Parathyroid adenoma (tissue), 2 donors: ENCODE measurements around the gene PTPRJ.
"Not testable (repeated sequence)": the region's sequence is repeated elsewhere in the genome, so short reads cannot be mapped to it uniquely, and the experiment has no call there.

Source experiments
- H2AFZ ChIP-seq: fragments of 300-600 bp; sonication (generic); one replicate; pipeline ENCODE4 v1.7.0; 2017; ENCODE audit warnings: antibody characterized with exemption, mild to moderate bottlenecking
- H3K27ac ChIP-seq: fragments of 300-600 bp; sonication (generic); one replicate; pipeline ENCODE4 v1.7.0; 2017
- H3K27me3 ChIP-seq: fragments of 300-600 bp; sonication (generic); one replicate; pipeline ENCODE4 v1.7.0; 2017; ENCODE audit warnings: low read length; ENCODE audit not compliant: control insufficient read depth, insufficient read depth
- H3K36me3 ChIP-seq: fragments of 300-600 bp; sonication (generic); one replicate; pipeline ENCODE4 v1.7.0; 2017; ENCODE audit warnings: low read length; ENCODE audit not compliant: control insufficient read depth, insufficient read depth
- H3K4me1 ChIP-seq: fragments of 300-600 bp; sonication (generic); one replicate; pipeline ENCODE4 v1.7.0; 2017; ENCODE audit warnings: control low read depth
- H3K4me2 ChIP-seq: fragments of 300-600 bp; sonication (generic); one replicate; pipeline ENCODE4 v1.7.0; 2017; ENCODE audit warnings: low read length
- H3K4me3 ChIP-seq: fragments of 300-600 bp; sonication (generic); one replicate; pipeline ENCODE4 v1.7.0; 2017; ENCODE audit warnings: low read depth, low read length
- H3K79me2 ChIP-seq: fragments of 300-600 bp; sonication (generic); one replicate; pipeline ENCODE4 v1.7.0; 2017; ENCODE audit warnings: control low read depth
- H3K9ac ChIP-seq: fragments of 300-600 bp; sonication (generic); one replicate; pipeline ENCODE4 v1.7.0; 2017; ENCODE audit warnings: mild to moderate bottlenecking
- H3K9me3 ChIP-seq: fragments of 300-600 bp; sonication (generic); one replicate; pipeline ENCODE4 v1.7.0; 2017; ENCODE audit warnings: low read length; ENCODE audit not compliant: control insufficient read depth
- TF ChIP-seq, protein P1 (sequence below): fragments of 300-600 bp; sonication (generic); IDR thresholded peaks from one replicate; pipeline ENCODE4 v1.7.0; 2017; ENCODE audit warnings: antibody characterized with exemption, mild to moderate bottlenecking
- donor health status: primary hyperparathyroidism.

The PTPRJ gene

DNA sequence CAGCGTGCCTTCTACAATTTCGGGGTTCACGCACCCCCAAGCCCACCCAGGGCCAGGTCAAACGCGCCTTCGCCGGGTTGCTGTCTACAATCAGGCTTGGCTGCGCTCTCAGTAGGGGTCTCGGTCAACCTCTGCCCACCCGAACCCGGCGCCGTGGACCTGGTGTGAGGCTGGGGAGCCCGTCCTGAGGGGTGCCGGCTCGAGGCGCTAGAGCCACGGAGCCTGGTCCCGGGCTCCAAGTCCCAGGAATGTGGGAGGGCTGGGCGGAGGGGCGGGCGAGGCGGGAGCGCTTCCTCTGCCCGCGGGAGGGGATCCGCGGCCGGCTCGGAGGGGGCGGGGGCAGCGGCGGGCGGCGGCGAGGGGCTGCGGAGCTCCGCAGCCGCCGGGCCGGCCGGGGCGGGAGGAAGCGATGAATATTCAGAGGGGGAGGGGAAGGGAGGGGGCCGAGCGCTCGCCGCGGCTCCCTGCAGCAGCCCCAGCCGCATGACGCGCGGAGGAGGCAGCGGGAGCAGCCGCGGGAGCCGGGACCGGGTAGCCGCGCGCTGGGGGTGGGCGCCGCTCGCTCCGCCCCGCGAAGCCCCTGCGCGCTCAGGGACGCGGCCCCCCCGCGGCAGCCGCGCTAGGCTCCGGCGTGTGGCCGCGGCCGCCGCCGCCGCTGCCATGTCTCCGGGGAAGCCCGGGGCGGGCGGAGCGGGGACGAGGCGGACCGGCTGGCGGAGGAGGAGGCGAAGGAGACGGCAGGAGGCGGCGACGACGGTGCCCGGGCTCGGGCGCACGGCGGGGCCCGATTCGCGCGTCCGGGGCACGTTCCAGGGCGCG, at the start of gene PTPRJ:
Gene PTPRJ (plus strand): TSS at position 472 of the 819 bp plus-strand sequence. CDS start 354 bp downstream, outside the sequence.
- Histone ChIP-seq H3K27me3 (no peaks in the 10 kb centered on the region), H3K36me3 (no peaks in the 10 kb centered on the region), H3K9ac (peak within 1 kb of the TSS; percentile 11), H3K4me3 (peak within 1 kb of the TSS; percentile 60), H3K79me2 (no peaks in the 10 kb centered on the region), H3K4me2 (peak within 1 kb of the TSS; percentile 66), H3K27ac (peak within 1 kb of the TSS; percentile 57), H3K9me3 (no peaks in the 10 kb centered on the region), H3K4me1 (peaks cover 15% of the 10 kb centered on the region), H2AFZ (peak within 1 kb of the TSS; percentile 84)
- TF ChIP-seq, protein P1, sequence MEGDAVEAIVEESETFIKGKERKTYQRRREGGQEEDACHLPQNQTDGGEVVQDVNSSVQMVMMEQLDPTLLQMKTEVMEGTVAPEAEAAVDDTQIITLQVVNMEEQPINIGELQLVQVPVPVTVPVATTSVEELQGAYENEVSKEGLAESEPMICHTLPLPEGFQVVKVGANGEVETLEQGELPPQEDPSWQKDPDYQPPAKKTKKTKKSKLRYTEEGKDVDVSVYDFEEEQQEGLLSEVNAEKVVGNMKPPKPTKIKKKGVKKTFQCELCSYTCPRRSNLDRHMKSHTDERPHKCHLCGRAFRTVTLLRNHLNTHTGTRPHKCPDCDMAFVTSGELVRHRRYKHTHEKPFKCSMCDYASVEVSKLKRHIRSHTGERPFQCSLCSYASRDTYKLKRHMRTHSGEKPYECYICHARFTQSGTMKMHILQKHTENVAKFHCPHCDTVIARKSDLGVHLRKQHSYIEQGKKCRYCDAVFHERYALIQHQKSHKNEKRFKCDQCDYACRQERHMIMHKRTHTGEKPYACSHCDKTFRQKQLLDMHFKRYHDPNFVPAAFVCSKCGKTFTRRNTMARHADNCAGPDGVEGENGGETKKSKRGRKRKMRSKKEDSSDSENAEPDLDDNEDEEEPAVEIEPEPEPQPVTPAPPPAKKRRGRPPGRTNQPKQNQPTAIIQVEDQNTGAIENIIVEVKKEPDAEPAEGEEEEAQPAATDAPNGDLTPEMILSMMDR = no peak

GRCh38 chr11:47932544-47932943, 47.8 kb upstream of the PTPRJ start:
- TF ChIP-seq, protein P1 = no peak
- H3K4me3 ChIP-seq = no peak overlapping the region
- H3K9me3 ChIP-seq = no peaks in the 10 kb centered on the region
- H3K9ac ChIP-seq = no peak overlapping the region
- H3K27ac ChIP-seq = no peak overlapping the region
- H3K27me3 ChIP-seq = no peaks in the 10 kb centered on the region
- no peak overlapping the region for H2AFZ ChIP-seq
- peaks cover 4% of the 10 kb centered on the region for H3K4me1 ChIP-seq
- H3K4me2 ChIP-seq = no peak overlapping the region
- no peaks in the 10 kb centered on the region for H3K36me3 ChIP-seq
- no peaks in the 10 kb centered on the region for H3K79me2 ChIP-seq

DNA sequence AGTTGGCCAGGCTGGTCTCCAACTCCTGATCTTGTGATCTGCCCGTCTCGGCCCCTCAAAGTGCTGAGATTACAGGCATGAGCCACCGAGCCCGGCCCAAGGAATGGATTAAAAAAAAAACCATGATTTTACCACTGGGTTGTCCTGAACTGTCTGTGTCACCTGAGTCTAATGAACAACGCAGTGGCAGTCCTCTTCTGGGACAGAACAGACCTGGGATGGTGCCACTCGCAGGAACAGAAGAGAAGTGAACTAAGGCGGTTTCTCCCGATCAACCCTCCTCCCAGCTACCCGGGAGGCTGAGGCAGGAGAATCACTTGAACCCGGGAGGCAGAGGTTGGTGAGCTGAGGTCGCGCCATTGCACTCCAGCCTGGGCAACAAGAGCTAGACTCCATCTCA, 46.6 kb upstream of the PTPRJ start:
- H3K4me1 ChIP-seq, H3K4me3 ChIP-seq, H3K36me3 ChIP-seq, H3K27ac ChIP-seq, H2AFZ ChIP-seq, H3K4me2 ChIP-seq, H3K27me3 ChIP-seq, H3K79me2 ChIP-seq, H3K9ac ChIP-seq, H3K9me3 ChIP-seq: not testable (repeated sequence)

GRCh38 chr11:47938791-47939560, 41.4 kb upstream of the PTPRJ start:
- no peaks in the 10 kb centered on the region for H3K9me3 ChIP-seq
- no peak overlapping the region for H2AFZ ChIP-seq
- H3K36me3 ChIP-seq = no peaks in the 10 kb centered on the region
- no peak overlapping the region for H3K9ac ChIP-seq
- H3K79me2 ChIP-seq = no peaks in the 10 kb centered on the region
- no peaks in the 10 kb centered on the region for H3K27me3 ChIP-seq
- no peak overlapping the region for H3K4me2 ChIP-seq
- TF ChIP-seq, protein P1 = no peak
- H3K4me1 ChIP-seq = no peaks in the 10 kb centered on the region
- no peak overlapping the region for H3K27ac ChIP-seq
- H3K4me3 ChIP-seq = no peak overlapping the region

- no peak overlapping the region for H3K27ac ChIP-seq
- no peaks in the 10 kb centered on the region for H3K36me3 ChIP-seq
- H3K9ac ChIP-seq = no peak overlapping the region
- no peaks in the 10 kb centered on the region for H3K79me2 ChIP-seq
- no peaks in the 10 kb centered on the region for H3K27me3 ChIP-seq
- no peak overlapping the region for H3K4me2 ChIP-seq
- H3K4me3 ChIP-seq = no peak overlapping the region
- TF ChIP-seq, protein P1 = no peak
- H3K4me1 ChIP-seq = no peaks in the 10 kb centered on the region
- H2AFZ ChIP-seq = no peak overlapping the region
- no peaks in the 10 kb centered on the region for H3K9me3 ChIP-seq
Observed at GRCh38 chr11:47940904-47941649, 39.3 kb upstream of the PTPRJ start.
